GM12872 (cell line): ENCODE data around the gene GPRC5A.

Experiments
- TF ChIP-seq, protein P1 (sequence below): IDR thresholded peaks from 3 replicates; pipeline ENCODE4 v1.5.1; 2011; ENCODE audit warnings: low read depth, mild to moderate bottlenecking, low read length, moderate library complexity; ENCODE audit not compliant: insufficient read depth

Gene GPRC5A

GRCh38 chr12:12899530-12900380 lies 8.4 kb downstream of the GPRC5A start:
- TF ChIP-seq, protein P1, sequence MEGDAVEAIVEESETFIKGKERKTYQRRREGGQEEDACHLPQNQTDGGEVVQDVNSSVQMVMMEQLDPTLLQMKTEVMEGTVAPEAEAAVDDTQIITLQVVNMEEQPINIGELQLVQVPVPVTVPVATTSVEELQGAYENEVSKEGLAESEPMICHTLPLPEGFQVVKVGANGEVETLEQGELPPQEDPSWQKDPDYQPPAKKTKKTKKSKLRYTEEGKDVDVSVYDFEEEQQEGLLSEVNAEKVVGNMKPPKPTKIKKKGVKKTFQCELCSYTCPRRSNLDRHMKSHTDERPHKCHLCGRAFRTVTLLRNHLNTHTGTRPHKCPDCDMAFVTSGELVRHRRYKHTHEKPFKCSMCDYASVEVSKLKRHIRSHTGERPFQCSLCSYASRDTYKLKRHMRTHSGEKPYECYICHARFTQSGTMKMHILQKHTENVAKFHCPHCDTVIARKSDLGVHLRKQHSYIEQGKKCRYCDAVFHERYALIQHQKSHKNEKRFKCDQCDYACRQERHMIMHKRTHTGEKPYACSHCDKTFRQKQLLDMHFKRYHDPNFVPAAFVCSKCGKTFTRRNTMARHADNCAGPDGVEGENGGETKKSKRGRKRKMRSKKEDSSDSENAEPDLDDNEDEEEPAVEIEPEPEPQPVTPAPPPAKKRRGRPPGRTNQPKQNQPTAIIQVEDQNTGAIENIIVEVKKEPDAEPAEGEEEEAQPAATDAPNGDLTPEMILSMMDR = no peak

GRCh38 chr12:12900786-12901157 lies 9.4 kb downstream of the GPRC5A start:
- TF ChIP-seq, protein P1 = no peak

DNA sequence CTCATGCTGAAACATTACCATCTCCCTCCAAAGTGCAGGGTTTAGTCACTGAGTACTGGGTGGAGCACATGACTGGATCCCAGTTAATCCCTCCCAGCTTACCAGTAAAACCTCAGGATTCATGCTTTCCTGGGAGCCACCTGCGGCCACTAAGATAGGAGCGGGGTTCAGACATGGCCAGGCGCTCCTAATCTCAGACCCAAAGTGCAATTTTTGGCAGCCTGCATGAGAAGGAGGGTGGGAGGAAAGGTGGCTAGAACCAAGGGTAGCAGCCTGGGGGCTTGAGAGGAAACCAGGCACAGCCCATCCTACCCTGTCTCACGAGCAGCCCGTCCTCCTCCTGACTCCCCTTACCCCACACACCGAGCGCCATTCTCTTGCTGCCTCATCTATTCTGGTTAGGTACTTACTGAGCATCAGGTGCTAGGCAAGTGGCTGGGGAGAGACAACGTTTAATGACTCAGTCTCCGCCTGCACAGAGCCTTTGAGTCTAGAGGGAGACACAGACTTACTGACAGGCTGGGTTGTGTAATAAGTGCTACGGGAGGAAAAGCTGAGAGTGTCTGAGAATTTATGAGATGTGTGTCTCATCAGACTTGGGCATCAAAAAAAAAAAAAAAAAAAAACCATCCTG lies 9.9 kb downstream of the GPRC5A start:
- TF ChIP-seq, protein P1 = no peak

DNA sequence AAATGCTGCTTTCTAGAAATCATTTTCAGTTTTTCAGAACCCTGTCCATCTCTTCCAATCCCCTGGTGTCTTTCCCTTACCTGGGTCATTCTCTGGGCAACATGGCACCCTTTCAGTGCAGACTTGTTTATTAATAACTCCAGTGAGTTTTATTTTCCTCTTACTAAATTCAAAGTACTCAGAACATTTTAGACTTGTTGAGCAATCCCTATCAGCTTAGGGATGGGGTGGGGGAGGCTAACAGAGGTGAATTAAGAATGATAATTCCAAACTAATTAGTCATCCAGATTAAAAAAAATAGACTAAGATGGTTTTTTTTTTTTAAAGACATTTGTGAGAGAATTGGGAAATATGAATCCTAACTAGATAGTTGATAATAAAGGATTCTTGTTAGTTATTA lies 10.7 kb downstream of the GPRC5A start:
- TF ChIP-seq, protein P1 = no peak

GRCh38 chr12:12903642-12904609 lies 12.6 kb downstream of the GPRC5A start:
- TF ChIP-seq, protein P1 = no peak

DNA sequence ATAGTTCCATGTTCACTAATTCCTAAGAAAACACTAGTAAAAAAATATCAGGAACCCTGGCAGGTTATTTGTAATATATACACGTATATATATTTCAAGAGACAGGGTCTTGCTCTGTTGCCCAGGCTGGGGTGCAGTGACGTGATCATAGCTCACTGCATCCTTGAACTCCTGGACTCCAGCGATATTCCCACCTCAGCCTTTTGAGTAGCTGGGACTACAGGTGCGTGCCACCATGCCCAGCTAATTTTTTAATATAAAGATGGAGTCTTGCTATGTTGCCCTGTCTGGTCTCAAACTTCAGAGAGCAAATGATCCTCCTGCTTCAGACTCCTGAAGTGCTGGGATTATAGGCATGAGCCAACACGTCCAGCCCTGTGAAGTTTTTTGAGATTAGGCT lies 16.2 kb downstream of the GPRC5A start:
- TF ChIP-seq, protein P1 = no peak

- TF ChIP-seq, protein P1 = no peak
Measured at GRCh38 chr12:12908252-12908651, 16.9 kb downstream of the GPRC5A start.
